ENCODE data around the gene BLMH. TPM values are rescaled to one million over a fixed set of nuclear protein-coding genes. Genes with fewer than 3 reads are reported as not detected.

BLMH gene
- total RNA-seq, 2 donors from 2014 or later: 84.7 to 92.0 TPM

GRCh38 chr17:30244853-30245385, 46.8 kb downstream of the BLMH start:
- 67 to 82% methylated on average over 2 to 4 of the region's 4 CpGs for WGBS, 2 experiments (ENCODE audit: insufficient coverage in 1 of 2, insufficient read length in 1 of 2)
- H3K4me3 ChIP-seq (ENCODE audit: low read length): no peak overlapping the region
- DNase-seq: no peak
- peaks cover 5% of the 10 kb centered on the region for H3K9me3 ChIP-seq (ENCODE audit: control insufficient read depth, low read length)
- peaks cover 32% of the 10 kb centered on the region for H3K4me1 Mint-ChIP-seq
- peaks cover 40% of the 10 kb centered on the region for H3K36me3 Mint-ChIP-seq (ENCODE audit: low read depth)
- peaks cover 37% of the 10 kb centered on the region for H3K36me3 ChIP-seq (ENCODE audit: control insufficient read depth, insufficient read depth, low read length)
- H3K4me3 Mint-ChIP-seq: no peak overlapping the region
- no peak overlapping the region for H3K27ac Mint-ChIP-seq
- no peak for TF ChIP-seq CTCF (conservative IDR thresholded peaks at IDR 0.05)
- peaks cover 8% of the 10 kb centered on the region for H3K27me3 Mint-ChIP-seq (ENCODE audit: insufficient read depth)
- H3K9ac ChIP-seq (ENCODE audit: extremely low read depth, low read length, poor library complexity, severe bottlenecking): no peak overlapping the region
- H3K27ac ChIP-seq (ENCODE audit: low read depth, low read length): no peak overlapping the region
- H3K9me3 Mint-ChIP-seq: peaks cover 9% of the 10 kb centered on the region
- H3K4me1 ChIP-seq (ENCODE audit: control insufficient read depth, insufficient read depth, low read length): peaks cover 11% of the 10 kb centered on the region
- peaks cover under 1% of the 10 kb centered on the region for H3K27me3 ChIP-seq (ENCODE audit: control insufficient read depth, insufficient read depth, low read length, poor library complexity, severe bottlenecking)

GRCh38 chr17:30243568-30243967, 48.2 kb downstream of the BLMH start:
- DNase-seq: no peak
- peaks cover 31% of the 10 kb centered on the region for H3K36me3 Mint-ChIP-seq (ENCODE audit: low read depth)
- peaks cover 21% of the 10 kb centered on the region for H3K27me3 Mint-ChIP-seq (ENCODE audit: insufficient read depth)
- no peak overlapping the region for H3K27ac ChIP-seq (ENCODE audit: low read depth, low read length)
- H3K27ac Mint-ChIP-seq: no peak overlapping the region
- H3K4me3 Mint-ChIP-seq: no peak overlapping the region
- peaks cover 17% of the 10 kb centered on the region for H3K9me3 Mint-ChIP-seq
- no peak overlapping the region for H3K4me3 ChIP-seq (ENCODE audit: low read length)
- TF ChIP-seq CTCF (conservative IDR thresholded peaks at IDR 0.05): no peak
- WGBS, 2 experiments (ENCODE audit: insufficient coverage in 1 of 2, insufficient read length in 1 of 2): 94 to 96% methylated on average over 6 to 8 of the region's 8 CpGs
- H3K9me3 ChIP-seq (ENCODE audit: control insufficient read depth, low read length): peaks cover 8% of the 10 kb centered on the region
- peaks cover 14% of the 10 kb centered on the region for H3K27me3 ChIP-seq (ENCODE audit: control insufficient read depth, insufficient read depth, low read length, poor library complexity, severe bottlenecking)
- no peak overlapping the region for H3K9ac ChIP-seq (ENCODE audit: extremely low read depth, low read length, poor library complexity, severe bottlenecking)
- H3K4me1 ChIP-seq (ENCODE audit: control insufficient read depth, insufficient read depth, low read length): peaks cover 7% of the 10 kb centered on the region
- peaks cover 23% of the 10 kb centered on the region for H3K36me3 ChIP-seq (ENCODE audit: control insufficient read depth, insufficient read depth, low read length)
- H3K4me1 Mint-ChIP-seq: peaks cover 23% of the 10 kb centered on the region

- Mint-ChIP-seq H3K9me3 (peaks cover 17% of the 10 kb centered on the region), H3K27ac (no peak overlapping the region), H3K4me1 (peaks cover 23% of the 10 kb centered on the region)
Observed at GRCh38 chr17:30243002-30243401, 48.7 kb downstream of the BLMH start.

More at GRCh38 chr17:30243002-30243401, 48.7 kb downstream of the BLMH start:
- H3K27me3 ChIP-seq (ENCODE audit: control insufficient read depth, insufficient read depth, low read length, poor library complexity, severe bottlenecking): peaks cover 20% of the 10 kb centered on the region
- WGBS, 2 experiments (ENCODE audit: insufficient coverage in 1 of 2, insufficient read length in 1 of 2): 94 to 96% methylated on average over 3 to 4 of the region's 4 CpGs
- no peak overlapping the region for H3K4me3 ChIP-seq (ENCODE audit: low read length)
- H3K36me3 Mint-ChIP-seq (ENCODE audit: low read depth): peaks cover 26% of the 10 kb centered on the region
- peaks cover 7% of the 10 kb centered on the region for H3K4me1 ChIP-seq (ENCODE audit: control insufficient read depth, insufficient read depth, low read length)
- peaks cover 27% of the 10 kb centered on the region for H3K27me3 Mint-ChIP-seq (ENCODE audit: insufficient read depth)
- no peak overlapping the region for H3K9ac ChIP-seq (ENCODE audit: extremely low read depth, low read length, poor library complexity, severe bottlenecking)
- H3K27ac ChIP-seq (ENCODE audit: low read depth, low read length): no peak overlapping the region
- DNase-seq: no peak
- no peak for TF ChIP-seq CTCF (conservative IDR thresholded peaks at IDR 0.05)
- H3K36me3 ChIP-seq (ENCODE audit: control insufficient read depth, insufficient read depth, low read length): peaks cover 18% of the 10 kb centered on the region
- H3K4me3 Mint-ChIP-seq: no peak overlapping the region
- H3K9me3 ChIP-seq (ENCODE audit: control insufficient read depth, low read length): peaks cover 8% of the 10 kb centered on the region

Data from endodermal cell (in vitro differentiated cells).